IMR-90 (cell line): Measurements from ENCODE around the gene GMFB. TPM values are rescaled to one million over a fixed set of nuclear protein-coding genes. Genes with fewer than 3 reads are reported as not detected.

Experiments used
- ATAC-seq: fragments of 200-7000 bp; cut with Tn5 transposase; 2 replicates; pipeline ENCODE4 v1.9.1; 2020; ENCODE audit warnings: low read depth, mild to moderate bottlenecking, moderate library complexity
- BruUV-seq: library from RNA; stranded (reverse); fragments of 400-500 nt; replicated peaks from 2 replicates; lab custom pipeline; 2021; lab: Mats Ljungman, UMichigan
- CTCF ChIA-PET: fragments of 300-600 bp; formaldehyde crosslinking; extraction: SDS; loops from one replicate; lab custom pipeline; 2021; ENCODE audit warnings: antibody characterized with exemption; lab: Yijun Ruan, JAX
- POLR2A ChIA-PET: fragments of 300-600 bp; sonication (Branson Sonifier 250); formaldehyde crosslinking; loops from one replicate; lab custom pipeline; 2022; ENCODE audit warnings: antibody characterized with exemption; ENCODE audit not compliant: unreplicated experiment; lab: Charles Lee
- DNase-seq: peaks from one replicate; pipeline ENCODE4 v3.0.0; 2013
- H2AFZ ChIP-seq: replicated peaks from 2 replicates; pipeline ENCODE3; 2013; ENCODE audit warnings: low read length, mild to moderate bottlenecking; ENCODE audit not compliant: poor library complexity
- H2AK5ac ChIP-seq: 2 replicates; pipeline ENCODE4 v1.6.1; 2013; ENCODE audit warnings: low read depth, low read length, inconsistent platforms
- H2AK9ac ChIP-seq: replicated peaks from 2 replicates; pipeline ENCODE3; 2013; ENCODE audit warnings: mild to moderate bottlenecking, low read depth, low read length, moderate library complexity; ENCODE audit not compliant: poor library complexity
- H2BK120ac ChIP-seq: 2 replicates; pipeline ENCODE4 v1.6.1; 2013; ENCODE audit warnings: low read depth, low read length, inconsistent platforms
- H2BK15ac ChIP-seq: 3 replicates; pipeline ENCODE4 v1.6.1; 2013; ENCODE audit warnings: low read depth, low read length, inconsistent platforms
- H2BK20ac ChIP-seq: 2 replicates; pipeline ENCODE4 v1.6.1; 2013; ENCODE audit warnings: low read depth, mild to moderate bottlenecking, inconsistent platforms, low read length, moderate library complexity
- H2BK5ac ChIP-seq: 2 replicates; pipeline ENCODE4 v1.6.1; 2013; ENCODE audit warnings: mild to moderate bottlenecking, low read depth, low read length, inconsistent platforms; ENCODE audit not compliant: poor library complexity, severe bottlenecking
- H3K14ac ChIP-seq: replicated peaks from 2 replicates; pipeline ENCODE4 v1.6.1; 2013; ENCODE audit warnings: low read depth, low read length, inconsistent platforms
- H3K18ac ChIP-seq: 2 replicates; pipeline ENCODE4 v1.6.1; 2013; ENCODE audit warnings: low read depth, low read length, control low read depth
- H3K23ac ChIP-seq: 2 replicates; pipeline ENCODE4 v1.6.1; 2013; ENCODE audit warnings: low read depth, low read length, inconsistent platforms
- H3K27ac ChIP-seq: 2 replicates; pipeline ENCODE4 v1.5.1; 2013; ENCODE audit warnings: mild to moderate bottlenecking, control low read depth, low read length; ENCODE audit not compliant: insufficient read depth
- H3K27me3 ChIP-seq: 2 replicates; pipeline ENCODE4 v1.6.1; 2013; ENCODE audit warnings: low read length; ENCODE audit not compliant: control insufficient read depth, insufficient read depth
- H3K36me3 ChIP-seq: 2 replicates; pipeline ENCODE4 v1.6.1; 2013; ENCODE audit warnings: low read length, mixed read lengths; ENCODE audit not compliant: control insufficient read depth, insufficient read depth
- H3K4ac ChIP-seq: 2 replicates; pipeline ENCODE4 v1.6.1; 2013; ENCODE audit warnings: low read depth, low read length, inconsistent platforms
- H3K4me1 ChIP-seq: 2 replicates; pipeline ENCODE4 v1.6.1; 2013; ENCODE audit warnings: low read length, mixed read lengths; ENCODE audit not compliant: control insufficient read depth, insufficient read depth
- H3K4me2 ChIP-seq: 2 replicates; pipeline ENCODE4 v1.6.1; 2013; ENCODE audit warnings: low read depth, mild to moderate bottlenecking, control low read depth, low read length, moderate library complexity
- H3K4me3 ChIP-seq: 2 replicates; pipeline ENCODE4 v1.5.1; 2013; ENCODE audit warnings: low read depth, mild to moderate bottlenecking, control low read depth, low read length, moderate library complexity; ENCODE audit not compliant: insufficient read depth
- H3K56ac ChIP-seq: 2 replicates; pipeline ENCODE4 v1.6.1; 2013; ENCODE audit warnings: low read length, inconsistent platforms; ENCODE audit not compliant: insufficient read depth; ENCODE audit errors: extremely low read depth
- H3K79me1 ChIP-seq, 2 experiments: 2 replicates each; pipeline ENCODE4 v1.6.1; 2013; ENCODE audit warnings: low read length in 2 of 2, inconsistent platforms in 1 of 2, low read depth in 1 of 2
- H3K9ac ChIP-seq: 2 replicates; pipeline ENCODE4 v1.6.1; 2013; ENCODE audit warnings: low read depth, low read length, control low read depth
- H3K9me1 ChIP-seq: 2 replicates; pipeline ENCODE4 v1.6.1; 2013; ENCODE audit warnings: low read length, inconsistent platforms; ENCODE audit not compliant: insufficient read depth
- H3K9me3 ChIP-seq: 2 replicates; pipeline ENCODE4 v1.6.1; 2013; ENCODE audit warnings: low read length; ENCODE audit not compliant: control insufficient read depth, insufficient read depth
- H4K20me1 ChIP-seq: 2 replicates; pipeline ENCODE4 v1.6.1; 2013; ENCODE audit warnings: low read length, inconsistent platforms; ENCODE audit not compliant: insufficient read depth
- H4K5ac ChIP-seq: 2 replicates; pipeline ENCODE4 v1.6.1; 2013; ENCODE audit warnings: mild to moderate bottlenecking, low read depth, low read length, control low read depth
- H4K8ac ChIP-seq, 2 experiments: 2 replicates each; pipeline ENCODE4 v1.6.1; 2013; ENCODE audit warnings: low read depth in 2 of 2, low read length in 2 of 2, control low read depth in 1 of 2, inconsistent platforms in 1 of 2
- H4K91ac ChIP-seq: 2 replicates; pipeline ENCODE4 v1.6.1; 2013; ENCODE audit warnings: low read depth, low read length, inconsistent platforms; ENCODE audit not compliant: insufficient read depth
- BHLHE40 ChIP-seq: fragments of 150-350 bp; IDR thresholded peaks from 2 replicates; pipeline ENCODE4 v1.6.1; 2016; ENCODE audit warnings: mild to moderate bottlenecking, low read depth, low read length
- CEBPB ChIP-seq: IDR thresholded peaks from 2 replicates; pipeline ENCODE4 v1.6.1; 2012; ENCODE audit warnings: low read depth, low read length, improper control_type of control experiment
- CHD1 ChIP-seq: IDR thresholded peaks from 2 replicates; pipeline ENCODE4 v1.6.1; 2012; ENCODE audit warnings: low read depth, low read length, improper control_type of control experiment
- FOS ChIP-seq: fragments of 150-350 bp; IDR thresholded peaks from 2 replicates; pipeline ENCODE4 v1.6.1; 2016; ENCODE audit warnings: low read depth, low read length
- MAFK ChIP-seq: IDR thresholded peaks from 2 replicates; pipeline ENCODE4 v1.6.1; 2012; ENCODE audit warnings: low read depth, low read length, improper control_type of control experiment
- MAZ ChIP-seq: IDR thresholded peaks from 2 replicates; pipeline ENCODE4 v1.6.1; 2012; ENCODE audit warnings: low read depth, mild to moderate bottlenecking, low read length, improper control_type of control experiment, moderate library complexity, borderline replicate concordance
- MXI1 ChIP-seq: IDR thresholded peaks from 2 replicates; pipeline ENCODE4 v1.6.1; 2012; ENCODE audit warnings: low read depth, mild to moderate bottlenecking, low read length, moderate library complexity, borderline replicate concordance
- NFE2L2 ChIP-seq: fragments of 150-350 bp; IDR thresholded peaks from 2 replicates; pipeline ENCODE4 v1.6.1; 2016; ENCODE audit warnings: low read depth, mild to moderate bottlenecking, low read length
- POLR2A ChIP-seq: IDR thresholded peaks from 2 replicates; pipeline ENCODE4 v1.6.1; 2012; ENCODE audit warnings: mild to moderate bottlenecking, low read depth, low read length
- RAD21 ChIP-seq: IDR thresholded peaks from 2 replicates; pipeline ENCODE4 v1.6.1; 2012; ENCODE audit warnings: low read length, improper control_type of control experiment
- RCOR1 ChIP-seq: IDR thresholded peaks from 2 replicates; pipeline ENCODE4 v1.6.1; 2012; ENCODE audit warnings: mild to moderate bottlenecking, low read length, improper control_type of control experiment; ENCODE audit not compliant: insufficient replicate concordance
- RFX5 ChIP-seq: IDR thresholded peaks from 2 replicates; pipeline ENCODE4 v1.8.0; 2012; ENCODE audit warnings: low read depth, mild to moderate bottlenecking, low read length, moderate library complexity
- SMC3 ChIP-seq: fragments of 150-350 bp; IDR thresholded peaks from 2 replicates; pipeline ENCODE4 v1.6.1; 2016; ENCODE audit warnings: low read depth, mild to moderate bottlenecking, antibody characterized with exemption, low read length, moderate library complexity
- USF2 ChIP-seq: fragments of 150-350 bp; IDR thresholded peaks from 2 replicates; pipeline ENCODE4 v1.6.1; 2017; ENCODE audit warnings: mild to moderate bottlenecking, antibody characterized with exemption, low read length, low read depth
- WGBS, 2 experiments: methylation state at CpG; one replicate each; pipeline versions ENCODE4 v1.1.5 to v1.1.7; 2013; ENCODE audit warnings: missing lambda C conversion rate in 2 of 2; ENCODE audit not compliant: insufficient read length in 1 of 2; ENCODE audit errors: extremely low coverage in 2 of 2; 5-methylcytosine and 5-hydroxymethylcytosine counted together
- dilution Hi-C: fragments of 300-500 bp; cut with HindIII; formaldehyde crosslinking; loops from one replicate; pipeline ENCODE4 v1.14.3; 2018; ENCODE audit warnings: low sequenced_read_pairs; ENCODE audit not compliant: unreplicated experiment
- in situ Hi-C: fragments of 300-500 bp; cut with MboI; formaldehyde crosslinking; loops from 3 replicates; pipeline ENCODE4 v1.14.3; 2019; ENCODE audit warnings: low sequenced_read_pairs, inconsistent platforms, mixed read lengths
- intact Hi-C: fragments of 100-400 bp; cut with micrococcal nuclease; formaldehyde crosslinking; loops from 2 replicates; pipeline ENCODE4 v1.10.0; 2022
- polyA plus RNA-seq, 3 experiments: library from polyadenylated mRNA; depleted of rRNA; stranded (reverse); fragments of >200 nt; gene quantifications; 2 replicates each; pipeline ENCODE4 v1.2.3, GENCODE V29; 2012; ENCODE audit warnings: low replicate concordance in 1 of 3
- total RNA-seq: library from RNA; depleted of rRNA; stranded (reverse); fragments of >200 nt; gene quantifications from 2 replicates; pipeline ENCODE4 v1.2.3, GENCODE V29; 2012
- TF ChIP-seq, protein P1 (sequence below): fragments of 150-350 bp; IDR thresholded peaks from 2 replicates; pipeline ENCODE4 v1.6.1; 2016; ENCODE audit warnings: low read depth, mild to moderate bottlenecking, low read length, moderate library complexity, borderline replicate concordance
- TF ChIP-seq, protein P2 (sequence below): conservative IDR thresholded peaks from 2 replicates; pipeline ENCODE4 v1.5.1; 2012; ENCODE audit warnings: mild to moderate bottlenecking, low read depth, low read length, improper control_type of control experiment

The GMFB gene
- total and polyA plus RNA-seq, 2 of the 4 experiments (the other 2 are of a cell fraction) = 22.4 to 59.1 TPM

- no peak overlapping the region for H3K18ac ChIP-seq
- TF ChIP-seq RFX5 = no peak
- no peak for TF ChIP-seq RAD21
- TF ChIP-seq RCOR1 = no peak
- TF ChIP-seq POLR2A = no peak
- no peak for TF ChIP-seq CHD1
- TF ChIP-seq FOS = no peak
- no peak for TF ChIP-seq NFE2L2
- no peak for TF ChIP-seq SMC3
- TF ChIP-seq MAZ = no peak
- TF ChIP-seq USF2 = no peak
- TF ChIP-seq, protein P1, sequence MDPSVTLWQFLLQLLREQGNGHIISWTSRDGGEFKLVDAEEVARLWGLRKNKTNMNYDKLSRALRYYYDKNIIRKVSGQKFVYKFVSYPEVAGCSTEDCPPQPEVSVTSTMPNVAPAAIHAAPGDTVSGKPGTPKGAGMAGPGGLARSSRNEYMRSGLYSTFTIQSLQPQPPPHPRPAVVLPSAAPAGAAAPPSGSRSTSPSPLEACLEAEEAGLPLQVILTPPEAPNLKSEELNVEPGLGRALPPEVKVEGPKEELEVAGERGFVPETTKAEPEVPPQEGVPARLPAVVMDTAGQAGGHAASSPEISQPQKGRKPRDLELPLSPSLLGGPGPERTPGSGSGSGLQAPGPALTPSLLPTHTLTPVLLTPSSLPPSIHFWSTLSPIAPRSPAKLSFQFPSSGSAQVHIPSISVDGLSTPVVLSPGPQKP = no peak
- TF ChIP-seq, protein P2, sequence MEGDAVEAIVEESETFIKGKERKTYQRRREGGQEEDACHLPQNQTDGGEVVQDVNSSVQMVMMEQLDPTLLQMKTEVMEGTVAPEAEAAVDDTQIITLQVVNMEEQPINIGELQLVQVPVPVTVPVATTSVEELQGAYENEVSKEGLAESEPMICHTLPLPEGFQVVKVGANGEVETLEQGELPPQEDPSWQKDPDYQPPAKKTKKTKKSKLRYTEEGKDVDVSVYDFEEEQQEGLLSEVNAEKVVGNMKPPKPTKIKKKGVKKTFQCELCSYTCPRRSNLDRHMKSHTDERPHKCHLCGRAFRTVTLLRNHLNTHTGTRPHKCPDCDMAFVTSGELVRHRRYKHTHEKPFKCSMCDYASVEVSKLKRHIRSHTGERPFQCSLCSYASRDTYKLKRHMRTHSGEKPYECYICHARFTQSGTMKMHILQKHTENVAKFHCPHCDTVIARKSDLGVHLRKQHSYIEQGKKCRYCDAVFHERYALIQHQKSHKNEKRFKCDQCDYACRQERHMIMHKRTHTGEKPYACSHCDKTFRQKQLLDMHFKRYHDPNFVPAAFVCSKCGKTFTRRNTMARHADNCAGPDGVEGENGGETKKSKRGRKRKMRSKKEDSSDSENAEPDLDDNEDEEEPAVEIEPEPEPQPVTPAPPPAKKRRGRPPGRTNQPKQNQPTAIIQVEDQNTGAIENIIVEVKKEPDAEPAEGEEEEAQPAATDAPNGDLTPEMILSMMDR = no peak
- no peak for TF ChIP-seq CEBPB
- no peak for TF ChIP-seq MXI1
- TF ChIP-seq MAFK = no peak
- no peak for TF ChIP-seq BHLHE40
- H2AFZ ChIP-seq = no peak overlapping the region
- no TSS peak for BruUV-seq
- H2BK20ac ChIP-seq = no peak overlapping the region
- no peaks in the 10 kb centered on the region for H4K20me1 ChIP-seq
- no peaks in the 10 kb centered on the region; a peak in 2 of 4 replicates for H3K79me1 ChIP-seq
- no peak overlapping the region for H3K4me2 ChIP-seq
- dilution Hi-C loops (no loop called here), intact Hi-C loops (no loop called here), in situ Hi-C loops (no loop called here)
- ChIA-PET CTCF (no interaction called here), POLR2A (no interaction called here)
- H3K4me1 ChIP-seq = no peaks in the 10 kb centered on the region
- H4K91ac ChIP-seq = no peak overlapping the region
- no peak overlapping the region for H3K9ac ChIP-seq
- H3K4me3 ChIP-seq = no peak overlapping the region
- H2BK5ac ChIP-seq = no peak overlapping the region
- no peak overlapping the region for H3K56ac ChIP-seq
- no peak overlapping the region for H3K23ac ChIP-seq
- DNase-seq (no peak), ATAC-seq (no peak)
- peaks cover 5% of the 10 kb centered on the region for H3K36me3 ChIP-seq
- 0 out of 2 replicates have a peak, but pooled peaks cover under 1% of the 10 kb centered on the region for H3K9me3 ChIP-seq
- no peak overlapping the region for H4K8ac ChIP-seq
- H3K27ac ChIP-seq = no peak overlapping the region
- no peaks in the 10 kb centered on the region for H3K27me3 ChIP-seq
- no peak overlapping the region for H3K14ac ChIP-seq
- no peaks in the 10 kb centered on the region for H3K9me1 ChIP-seq
- no peak overlapping the region for H4K5ac ChIP-seq
- H2AK5ac ChIP-seq = no peak overlapping the region
- no CpG with 5 or more reads among the region's 4 CpGs for WGBS, 2 experiments
- H2BK15ac ChIP-seq = no peak overlapping the region
- no peak overlapping the region for H2AK9ac ChIP-seq
- no peak overlapping the region for H3K4ac ChIP-seq
- no peak overlapping the region for H2BK120ac ChIP-seq
Measured at GRCh38 chr14:54472315-54472714, 16.5 kb downstream of the GMFB start.
